Lower leg skin (tissue), 4 donors: ENCODE results near the gene SLC26A3. TPM values are rescaled to one million over a fixed set of nuclear protein-coding genes. Genes with fewer than 3 reads are reported as not detected.

Experiments
- DNase-seq, 2 donors: peaks; one replicate each; pipeline ENCODE4 v3.0.0-alpha.2; 2019; ENCODE audit warnings: low spot score in 2 of 2
- H3K4me3 ChIP-seq: fragments of 200-600 bp; sonication (generic); 2 replicates; pipeline ENCODE4 v1.5.1; 2017; ENCODE audit warnings: mild to moderate bottlenecking, low read depth; ENCODE audit not compliant: poor library complexity, severe bottlenecking
- CTCF ChIP-seq, 3 donors: fragments of 450-650 bp; IDR thresholded peaks; one replicate each; pipeline ENCODE4 v1.5.1; 2016; ENCODE audit warnings: antibody characterized with exemption in 3 of 3, mild to moderate bottlenecking in 3 of 3, moderate library complexity in 2 of 3
- POLR2A ChIP-seq, 2 donors: fragments of 450-650 bp; IDR thresholded peaks; one replicate each; pipeline ENCODE4 v1.6.1; 2016 to 2017; ENCODE audit warnings: antibody characterized with exemption in 2 of 2, mild to moderate bottlenecking in 1 of 2, moderate library complexity in 1 of 2
- WGBS, 2 donors: methylation state at CpG; one replicate each; pipeline ENCODE4 v1.1.5; 2018; 5-methylcytosine and 5-hydroxymethylcytosine counted together
- intact Hi-C: fragments of 100-400 bp; cut with DNase I; formaldehyde crosslinking; loops from one replicate; pipeline ENCODE4 v1.15.0; 2023; ENCODE audit warnings: low total_unique reads
- total RNA-seq, 4 donors: library from RNA; depleted of rRNA; stranded (reverse); fragments of >200 nt; gene quantifications; one replicate each; pipeline ENCODE4 v1.1.0, GENCODE V29; 2016

Gene SLC26A3
- total RNA-seq, 4 donors from 2014 or later, result 0.13 TPM; not detected in 3

- peak in 1 of 2 donors; percentile 8 for DNase-seq
- TF ChIP-seq CTCF (IDR thresholded peaks at IDR 0.05) (no peak), POLR2A (IDR thresholded peaks at IDR 0.05) (no peak)
- H3K4me3 ChIP-seq, result no peak overlapping the region
- 75 to 81% methylated on average over 2 of the region's 2 CpGs for WGBS, 2 donors
- intact Hi-C loops, result no loop called here
Observed at GRCh38 chr7:107826451-107826850, 23.4 kb upstream of the SLC26A3 start.

DNA sequence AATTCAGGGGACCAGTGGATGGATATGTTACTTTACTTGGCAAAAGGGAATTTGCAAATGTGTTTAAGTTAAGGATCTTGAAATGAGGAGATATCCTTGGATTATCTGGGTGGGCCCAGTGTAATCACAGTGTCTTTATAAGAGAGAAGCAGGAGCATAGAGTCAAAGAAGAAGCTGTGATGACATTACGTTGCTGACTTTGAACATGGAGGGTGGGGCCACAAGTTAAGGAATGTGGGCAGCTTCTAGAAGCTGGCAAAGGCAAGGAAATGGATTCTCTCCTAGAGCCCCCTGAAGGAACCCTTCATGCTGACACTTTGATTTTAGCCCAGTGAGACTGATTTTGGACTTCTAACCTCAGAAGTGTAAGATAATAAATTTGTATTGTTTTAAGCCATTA lies 21.8 kb upstream of the SLC26A3 start:
- intact Hi-C loops, result no loop called here
- no peak overlapping the region for H3K4me3 ChIP-seq
- TF ChIP-seq POLR2A (IDR thresholded peaks at IDR 0.05), result no peak
- no peak for TF ChIP-seq CTCF (IDR thresholded peaks at IDR 0.05)
- WGBS, 2 donors, result 67 to 79% methylated on average over 1 of the region's 1 CpG
- DNase-seq, result no peak

GRCh38 chr7:107818622-107819021 lies 15.6 kb upstream of the SLC26A3 start:
- 61 to 63% methylated on average over 2 of the region's 2 CpGs for WGBS, 2 donors
- intact Hi-C loops, result no loop called here
- TF ChIP-seq CTCF (IDR thresholded peaks at IDR 0.05) (no peak), POLR2A (IDR thresholded peaks at IDR 0.05) (no peak)
- H3K4me3 ChIP-seq, result no peak overlapping the region
- no peak for DNase-seq

DNA sequence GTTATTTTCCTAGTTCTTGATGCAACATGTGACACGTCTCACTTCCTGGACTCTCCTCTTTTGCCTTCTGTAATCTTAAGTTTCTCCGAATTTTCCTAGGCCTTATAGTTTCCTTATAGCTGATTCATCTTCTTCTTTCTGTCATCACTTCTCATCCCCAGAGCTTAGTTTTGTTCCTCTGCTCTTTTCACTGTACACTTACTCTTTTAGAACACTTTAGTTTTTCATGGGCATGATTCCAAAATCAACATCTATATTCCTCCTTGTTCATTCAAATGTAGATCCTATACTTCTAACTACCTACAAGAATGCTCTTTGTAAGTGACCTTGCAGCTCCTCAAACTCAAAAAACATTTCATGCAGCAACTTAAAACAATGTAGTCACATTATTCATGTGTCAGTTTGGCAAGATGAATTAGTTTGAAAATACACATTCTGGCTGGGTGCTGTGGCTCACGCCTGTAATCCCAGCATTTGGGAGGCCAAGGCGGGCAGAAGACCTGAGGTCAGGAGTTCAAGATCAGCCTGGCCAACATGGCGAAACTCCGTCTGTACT lies 13.1 kb upstream of the SLC26A3 start:
- intact Hi-C loops, result no loop called here
- 61 to 74% methylated on average over 6 of the region's 6 CpGs for WGBS, 2 donors
- no peak overlapping the region for H3K4me3 ChIP-seq
- DNase-seq, result peak in 1 of 2 donors; percentile 14
- no peak for TF ChIP-seq POLR2A (IDR thresholded peaks at IDR 0.05)
- TF ChIP-seq CTCF (IDR thresholded peaks at IDR 0.05), result no peak

GRCh38 chr7:107815254-107815882 lies 12.3 kb upstream of the SLC26A3 start:
- no peak overlapping the region for H3K4me3 ChIP-seq
- WGBS, 2 donors, result 41 to 46% methylated on average over 4 of the region's 4 CpGs
- DNase-seq, result no peak
- no peak for TF ChIP-seq POLR2A (IDR thresholded peaks at IDR 0.05)
- intact Hi-C loops, result no loop called here

- DNase-seq, result peak in 1 of 2 donors; percentile 45
- intact Hi-C loops, result no loop called here
- H3K4me3 ChIP-seq, result no peak overlapping the region
- WGBS, 2 donors, result 81% methylated on average over 3 of the region's 3 CpGs
- TF ChIP-seq POLR2A (IDR thresholded peaks at IDR 0.05), result no peak
- TF ChIP-seq CTCF (IDR thresholded peaks at IDR 0.05), result no peak
Observed at GRCh38 chr7:107813524-107813923, 10.5 kb upstream of the SLC26A3 start.
